Stomach smooth muscle (tissue), 2 donors: Measurements from ENCODE around the gene ESAM.

Experiments
- H3K27ac ChIP-seq: one replicate; pipeline ENCODE4 v1.7.0; 2013; ENCODE audit warnings: mild to moderate bottlenecking, low read length, inconsistent platforms
- H3K27me3 ChIP-seq, 2 donors: one replicate each; pipeline ENCODE4 v1.7.0; 2013; ENCODE audit warnings: low read length in 2 of 2; ENCODE audit not compliant: insufficient read depth in 2 of 2, control insufficient read depth in 1 of 2
- H3K36me3 ChIP-seq, 2 donors: one replicate each; pipeline ENCODE4 v1.7.0; 2013; ENCODE audit warnings: low read length in 2 of 2; ENCODE audit not compliant: control insufficient read depth in 2 of 2, insufficient read depth in 2 of 2
- H3K4me1 ChIP-seq: one replicate; pipeline ENCODE4 v1.7.0; 2013; ENCODE audit warnings: low read length; ENCODE audit not compliant: control insufficient read depth, insufficient read depth
- H3K4me3 ChIP-seq, 2 donors: one replicate each; pipeline ENCODE4 v1.7.0; 2013; ENCODE audit warnings: low read length in 2 of 2
- H3K9ac ChIP-seq, 2 donors: one replicate each; pipeline ENCODE4 v1.7.0; 2013; ENCODE audit warnings: low read length in 2 of 2, mild to moderate bottlenecking in 1 of 2
- H3K9me3 ChIP-seq, 2 donors: one replicate each; pipeline ENCODE4 v1.7.0; 2013; ENCODE audit warnings: low read length in 2 of 2; ENCODE audit not compliant: control insufficient read depth in 2 of 2
- donor health status: healthy.
- donor health status: Pancreatic carcinoma.

ESAM gene, protein sequence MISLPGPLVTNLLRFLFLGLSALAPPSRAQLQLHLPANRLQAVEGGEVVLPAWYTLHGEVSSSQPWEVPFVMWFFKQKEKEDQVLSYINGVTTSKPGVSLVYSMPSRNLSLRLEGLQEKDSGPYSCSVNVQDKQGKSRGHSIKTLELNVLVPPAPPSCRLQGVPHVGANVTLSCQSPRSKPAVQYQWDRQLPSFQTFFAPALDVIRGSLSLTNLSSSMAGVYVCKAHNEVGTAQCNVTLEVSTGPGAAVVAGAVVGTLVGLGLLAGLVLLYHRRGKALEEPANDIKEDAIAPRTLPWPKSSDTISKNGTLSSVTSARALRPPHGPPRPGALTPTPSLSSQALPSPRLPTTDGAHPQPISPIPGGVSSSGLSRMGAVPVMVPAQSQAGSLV

DNA sequence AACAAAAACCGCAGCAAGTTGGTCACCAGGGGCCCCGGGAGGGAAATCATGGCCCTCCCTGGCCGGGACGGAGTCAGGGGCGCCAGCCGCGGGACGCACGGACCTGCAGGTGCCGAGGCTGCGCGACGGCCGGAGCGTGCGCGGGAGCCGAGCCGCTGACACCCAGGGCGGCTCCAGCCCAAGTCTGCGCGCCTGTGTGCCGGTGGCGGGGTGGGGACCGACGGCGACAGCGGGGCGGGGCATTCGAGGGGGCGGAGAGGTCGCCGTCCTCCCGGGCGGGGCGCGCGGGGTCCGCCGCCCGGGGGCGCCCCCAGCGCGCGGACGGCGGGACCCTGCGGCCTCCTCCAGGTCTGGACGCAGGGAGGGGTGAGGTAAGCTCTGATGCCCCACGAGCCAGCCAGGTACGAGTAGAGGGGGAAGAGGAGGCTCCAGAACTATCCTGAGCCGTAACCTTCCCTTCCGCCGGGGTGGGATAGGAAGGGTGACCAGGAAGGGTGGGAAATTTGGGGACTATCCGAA lies at the start of gene ESAM:
Gene ESAM (minus strand): TSS at position 186 of the 519 bp plus-strand sequence. CDS start 136 bp downstream, at position 50.
- Histone ChIP-seq H3K9me3 (no peaks in the 10 kb centered on the region), H3K36me3 (peaks cover 2 to 8% of the 10 kb centered on the region in 2 donors), H3K27me3 (peaks cover 42 to 57% of the 10 kb centered on the region in 2 donors), H3K27ac (peak within 1 kb of the TSS; percentile 69), H3K9ac (peak within 1 kb of the TSS; percentile 22 to 36), H3K4me1 (peaks cover 43% of the 10 kb centered on the region), H3K4me3 (peak within 1 kb of the TSS; percentile 49 to 77)

DNA sequence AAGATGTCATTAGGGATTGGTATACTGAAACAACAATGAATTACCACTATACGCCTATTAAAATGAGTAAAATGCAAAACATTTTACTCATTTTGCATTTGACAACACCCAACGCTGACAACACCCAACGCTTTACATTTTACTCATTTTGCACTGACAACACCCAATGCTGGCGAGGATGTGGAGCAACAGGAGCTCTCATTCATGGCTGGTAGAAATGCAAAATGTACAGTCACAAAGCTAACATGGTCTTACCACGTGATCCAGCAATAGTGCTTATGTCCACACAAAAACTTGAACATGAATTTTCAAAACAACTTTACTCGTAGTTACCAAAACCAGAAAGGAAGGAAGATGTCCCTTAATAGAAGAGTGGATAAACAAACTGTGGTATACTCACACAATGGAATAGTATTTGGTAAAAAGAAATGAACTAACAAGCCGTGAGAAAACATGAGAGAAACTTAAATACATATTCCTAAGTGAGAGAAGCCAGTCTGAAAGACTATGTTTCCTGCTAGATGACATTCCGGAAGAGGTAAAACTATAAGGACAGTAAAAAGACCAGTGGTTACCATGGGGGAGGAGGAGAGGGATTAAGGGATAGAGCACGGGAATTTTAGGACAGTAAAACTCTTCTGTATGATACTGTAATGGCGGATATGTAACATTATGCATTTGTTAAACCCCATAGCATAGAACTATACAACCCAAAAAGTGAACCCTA lies 49.5 kb upstream of the ESAM start:
- Histone ChIP-seq H3K27me3 (no peaks in the 10 kb centered on the region), H3K4me1 (no peaks in the 10 kb centered on the region), H3K9me3 (no peaks in the 10 kb centered on the region), H3K36me3 (peaks cover 0 to 2% of the 10 kb centered on the region in 2 donors), H3K27ac (no peak overlapping the region), H3K9ac (no peak overlapping the region), H3K4me3 (no peak overlapping the region)

DNA sequence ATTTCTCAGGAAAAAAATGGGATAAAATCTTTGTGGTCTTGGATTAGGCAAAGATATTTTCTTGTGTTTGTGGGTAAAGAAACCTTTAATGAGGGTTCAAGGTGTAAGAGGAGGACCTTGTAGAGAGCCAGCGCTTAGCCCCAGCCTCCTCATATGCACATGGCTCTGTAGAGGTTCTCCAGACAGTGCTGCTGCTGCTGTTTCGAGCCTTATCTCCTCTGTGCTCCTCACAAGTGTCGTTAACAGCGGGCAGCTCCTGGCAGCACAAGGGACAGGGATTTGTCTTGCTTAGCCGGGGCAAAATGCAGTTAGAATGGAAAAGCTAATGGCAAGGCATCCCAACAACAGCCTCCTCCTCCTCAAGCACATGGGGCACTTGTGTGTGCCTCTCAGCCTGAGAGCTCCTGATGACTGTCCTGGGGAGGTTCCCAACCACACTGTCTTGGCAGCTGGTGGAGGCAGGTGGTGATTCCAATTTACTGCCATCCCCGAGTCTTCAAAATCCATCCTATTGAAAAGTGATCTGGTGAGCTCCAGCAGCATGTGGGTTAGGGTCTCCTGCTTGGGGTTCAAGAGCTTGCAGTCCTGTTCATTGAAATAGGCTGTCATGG lies 45.7 kb upstream of the ESAM start:
- H3K4me3 ChIP-seq, result no peak overlapping the region
- H3K9ac ChIP-seq, result no peak overlapping the region
- H3K27me3 ChIP-seq, result no peaks in the 10 kb centered on the region
- no peaks in the 10 kb centered on the region for H3K4me1 ChIP-seq
- no peaks in the 10 kb centered on the region for H3K9me3 ChIP-seq
- no peak overlapping the region for H3K27ac ChIP-seq
- peaks cover 0 to 4% of the 10 kb centered on the region in 2 donors for H3K36me3 ChIP-seq

DNA sequence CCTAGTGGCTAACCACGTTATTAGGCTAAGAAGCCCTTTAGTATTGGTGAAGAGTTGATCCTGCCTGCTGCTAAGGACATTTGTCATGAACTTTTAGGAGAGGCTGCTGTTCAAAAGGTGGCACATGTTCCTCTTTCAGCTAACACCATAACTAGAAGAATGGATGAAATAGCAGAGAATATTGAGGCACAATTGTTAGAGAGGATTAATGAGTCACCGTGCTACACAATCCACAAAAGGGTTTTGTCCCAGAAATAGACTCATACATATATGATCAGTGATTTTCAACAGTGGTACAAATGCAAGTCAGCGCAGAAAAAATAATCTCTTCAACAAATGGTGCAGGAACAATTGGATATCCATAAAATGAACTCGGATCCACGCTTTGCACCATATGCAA lies 45.1 kb upstream of the ESAM start:
- Histone ChIP-seq H3K9ac (no peak overlapping the region), H3K9me3 (no peaks in the 10 kb centered on the region), H3K27me3 (no peaks in the 10 kb centered on the region), H3K4me1 (no peaks in the 10 kb centered on the region), H3K27ac (no peak overlapping the region), H3K36me3 (peaks cover 0 to 4% of the 10 kb centered on the region in 2 donors), H3K4me3 (no peak overlapping the region)

DNA sequence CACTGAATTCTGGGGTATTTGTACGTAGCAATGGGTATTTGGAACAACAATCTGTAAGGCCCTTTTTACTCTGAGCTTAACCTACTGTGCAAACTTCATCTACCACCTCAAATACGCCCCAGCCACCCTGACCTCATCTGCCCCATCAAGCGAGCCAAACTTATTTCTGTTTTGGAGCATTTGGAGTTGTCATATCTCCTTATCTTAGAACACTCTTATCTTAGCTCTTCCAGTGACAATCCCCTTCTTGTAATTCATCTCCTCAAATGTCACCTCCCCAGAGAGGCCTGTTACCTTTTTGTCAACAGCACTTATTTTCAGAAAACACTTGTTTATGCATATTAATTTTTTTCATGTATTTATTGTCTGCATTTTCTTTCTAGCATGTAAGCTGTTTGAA lies 42.8 kb upstream of the ESAM start:
- peaks cover 0 to 4% of the 10 kb centered on the region in 2 donors for H3K36me3 ChIP-seq
- no peak overlapping the region for H3K9ac ChIP-seq
- no peaks in the 10 kb centered on the region for H3K4me1 ChIP-seq
- no peaks in the 10 kb centered on the region for H3K9me3 ChIP-seq
- H3K4me3 ChIP-seq, result no peak overlapping the region
- no peak overlapping the region for H3K27ac ChIP-seq
- no peaks in the 10 kb centered on the region for H3K27me3 ChIP-seq

DNA sequence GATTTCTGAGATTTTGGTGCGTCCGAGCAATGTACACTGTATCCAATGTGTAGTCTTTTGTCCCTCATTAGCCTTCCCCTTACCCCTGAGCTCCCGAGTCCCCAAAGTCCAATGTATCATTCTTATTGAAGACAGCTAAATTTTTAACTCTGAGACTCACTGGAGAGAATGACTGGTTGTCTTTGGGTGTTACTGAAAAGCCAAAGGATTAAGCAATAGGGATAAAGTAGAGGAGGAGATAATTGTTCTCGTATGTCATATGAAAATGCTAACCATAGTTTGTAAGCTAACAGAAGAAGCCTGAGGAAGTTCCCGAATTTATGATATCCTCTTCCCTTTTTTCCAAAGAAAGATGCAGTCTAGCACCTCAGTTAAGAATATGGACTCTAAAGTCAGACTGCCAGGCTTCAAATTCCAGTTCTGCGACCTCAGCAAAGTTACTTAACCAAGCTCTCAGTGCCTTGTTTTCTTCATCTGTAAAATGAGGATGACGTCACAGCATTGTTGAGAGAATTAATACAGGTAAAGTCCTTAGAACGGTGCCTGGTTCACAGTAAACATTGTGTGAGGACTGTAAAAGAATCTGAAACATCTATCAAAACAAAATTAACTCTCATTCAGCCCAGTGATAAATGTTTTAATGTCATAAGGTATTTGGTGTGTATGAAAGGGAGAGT lies 39.7 kb upstream of the ESAM start:
- H3K9me3 ChIP-seq, result no peaks in the 10 kb centered on the region
- no peaks in the 10 kb centered on the region for H3K27me3 ChIP-seq
- no peak overlapping the region for H3K27ac ChIP-seq
- peaks cover 12% of the 10 kb centered on the region for H3K4me1 ChIP-seq
- no peak overlapping the region for H3K4me3 ChIP-seq
- H3K9ac ChIP-seq, result peak overlapping the region in 1 of 2 donors; percentile 29
- H3K36me3 ChIP-seq, result peaks cover 0 to 2% of the 10 kb centered on the region in 2 donors

DNA sequence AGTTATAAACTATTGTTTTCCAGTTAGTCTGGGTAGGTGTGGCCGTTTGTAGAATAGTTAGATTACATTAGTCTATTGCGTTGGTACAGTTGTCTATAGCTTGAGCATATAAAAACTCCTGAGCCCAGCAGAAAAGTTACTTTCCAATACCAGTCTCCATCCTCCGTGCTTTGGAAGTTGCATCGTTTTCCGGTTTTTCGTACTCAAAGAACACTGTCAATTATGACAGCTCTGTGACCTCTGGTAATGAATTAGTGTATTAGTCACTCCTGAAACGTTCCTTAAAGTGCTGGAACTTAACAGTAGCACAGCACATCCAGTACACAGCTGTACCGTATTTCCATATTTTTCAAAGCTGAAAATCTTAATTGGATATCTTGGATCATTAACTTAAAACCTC lies 38.9 kb upstream of the ESAM start:
- Histone ChIP-seq H3K36me3 (peaks cover 0 to 2% of the 10 kb centered on the region in 2 donors), H3K9me3 (no peaks in the 10 kb centered on the region), H3K27ac (peak overlapping the region; percentile 98), H3K4me3 (peak overlapping the region; percentile 78 to 88), H3K9ac (peak overlapping the region; percentile 89 to 91), H3K27me3 (no peaks in the 10 kb centered on the region), H3K4me1 (peaks cover 12% of the 10 kb centered on the region)

DNA sequence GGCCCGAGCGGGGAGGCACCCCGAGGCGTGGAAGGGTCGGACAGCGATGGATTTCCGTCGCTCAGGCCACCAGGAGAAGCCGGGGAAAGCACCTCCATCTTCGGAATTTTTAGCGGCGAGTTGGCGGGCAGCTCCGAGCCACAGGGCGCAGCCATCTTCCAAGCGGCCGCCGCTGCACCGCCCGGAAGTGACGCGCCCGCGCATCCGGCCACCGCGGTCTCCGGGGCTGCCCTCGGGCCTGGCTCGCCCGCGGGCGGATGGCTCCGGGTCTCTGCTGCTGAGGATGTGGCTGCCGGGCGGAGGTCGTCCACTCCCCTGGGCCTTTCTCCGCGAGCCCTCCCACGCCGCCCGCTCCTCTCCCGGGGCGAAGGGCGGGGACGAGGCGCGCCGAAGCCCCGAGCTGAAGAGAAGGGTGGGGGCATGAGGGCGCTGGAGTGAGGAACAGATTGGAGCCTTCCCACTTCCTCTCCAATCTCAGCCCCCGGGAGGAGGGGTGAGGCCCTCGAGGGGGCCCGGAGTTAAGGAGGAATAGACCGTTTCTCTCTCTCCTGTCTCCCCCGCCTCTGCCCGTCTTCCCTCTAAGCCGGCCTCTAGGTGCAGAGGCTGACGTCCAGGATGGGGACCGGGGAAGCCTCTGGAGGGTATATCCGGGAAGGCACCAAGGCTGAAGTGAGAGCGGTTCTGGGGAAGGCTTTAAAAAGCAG lies 38.3 kb upstream of the ESAM start, which contains the start of gene MSANTD2:
Gene MSANTD2 (minus strand): TSS at position 181 of the 704 bp plus-strand sequence. CDS start 26 bp downstream, at position 155.
- Histone ChIP-seq H3K27me3 (no peaks in the 10 kb centered on the region), H3K36me3 (no peaks in the 10 kb centered on the region)

DNA sequence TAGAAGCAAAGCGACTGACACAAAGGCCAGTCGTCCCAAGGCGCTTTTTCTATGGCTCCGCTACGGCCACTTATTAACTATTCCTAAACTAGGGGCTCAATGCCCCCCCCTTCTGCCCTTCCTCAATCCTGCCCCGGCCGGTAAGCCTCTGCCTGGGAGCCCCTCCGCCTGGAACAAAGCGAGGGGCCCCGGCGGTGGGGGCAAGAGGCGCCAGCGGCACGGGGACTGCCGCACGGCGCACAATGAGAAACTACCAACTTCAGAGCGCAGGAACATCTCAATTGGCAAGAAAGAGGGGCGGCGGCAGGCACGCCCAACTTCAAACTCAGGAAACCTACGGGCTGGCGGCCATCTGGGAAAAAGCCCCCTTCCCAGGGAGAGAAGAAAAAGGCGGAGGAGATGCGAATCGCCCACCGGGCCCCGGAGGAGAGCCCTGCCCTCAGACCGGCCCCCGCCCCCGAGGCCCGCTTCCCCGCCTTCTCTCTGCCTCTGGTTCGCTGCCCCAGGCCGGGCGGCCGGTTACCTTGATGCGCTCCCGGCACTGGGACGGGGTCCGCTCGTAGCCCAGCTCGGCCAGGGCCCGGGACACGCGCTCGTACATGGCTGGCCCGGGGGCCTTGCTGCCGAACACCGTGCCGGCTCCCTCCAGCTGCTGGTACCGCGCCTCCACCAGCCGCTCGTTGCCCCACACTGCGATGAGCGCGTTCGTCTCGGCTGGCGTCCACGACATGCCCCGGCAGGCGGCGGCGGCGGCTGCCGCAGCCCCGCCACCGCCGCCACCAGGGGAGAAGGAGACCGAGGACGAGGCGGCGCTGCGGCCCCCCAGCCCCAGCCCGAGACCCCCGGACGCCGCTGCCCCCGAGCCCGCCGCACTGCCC lies 37.5 kb upstream of the ESAM start:
- H3K36me3 ChIP-seq, result no peaks in the 10 kb centered on the region
- H3K9me3 ChIP-seq, result no peaks in the 10 kb centered on the region
- no peaks in the 10 kb centered on the region for H3K27me3 ChIP-seq
- H3K27ac ChIP-seq, result peak overlapping the region; percentile 98
- H3K9ac ChIP-seq, result peak overlapping the region; percentile 89 to 91
- H3K4me3 ChIP-seq, result peak overlapping the region; percentile 78 to 88
- H3K4me1 ChIP-seq, result peaks cover 12% of the 10 kb centered on the region

More for the DNA sequence above, 38.3 kb upstream of the ESAM start, which contains the start of gene MSANTD2:
- no peaks in the 10 kb centered on the region for H3K9me3 ChIP-seq
- peak within 1 kb of the TSS; percentile 89 to 91 for H3K9ac ChIP-seq
- H3K4me1 ChIP-seq, result peaks cover 12% of the 10 kb centered on the region
- H3K27ac ChIP-seq, result peak within 1 kb of the TSS; percentile 98
- peak within 1 kb of the TSS; percentile 78 to 88 for H3K4me3 ChIP-seq
